SH-SY5Y (cell line): ENCODE measurements around the gene ZNF697.

ENCODE experiments used
- GATA2 ChIP-seq: IDR thresholded peaks from 2 replicates; pipeline ENCODE4 v1.6.1; 2011; ENCODE audit warnings: mild to moderate bottlenecking, low read depth, low read length
- GATA3 ChIP-seq: IDR thresholded peaks from 2 replicates; pipeline ENCODE4 v1.6.1; 2011; ENCODE audit warnings: low read depth, mild to moderate bottlenecking, low read length, moderate library complexity

- TF ChIP-seq GATA2 = no peak
- TF ChIP-seq GATA3 = no peak
Observed at GRCh38 chr1:119697598-119697997, 49.5 kb upstream of the ZNF697 start.
